Testis (tissue), 3 donors: ENCODE results near the gene MRPL9. TPM values are rescaled to one million over a fixed set of nuclear protein-coding genes. Genes with fewer than 3 reads are reported as not detected.

Experiments
- DNase-seq: peaks from one replicate; pipeline ENCODE4 v3.0.0-alpha.2; 2019
- H3K27ac ChIP-seq, 2 donors: fragments of 200-600 bp; sonication (generic); one replicate each; pipeline ENCODE4 v1.5.1; 2019
- H3K27me3 ChIP-seq: fragments of 200-600 bp; sonication (generic); one replicate; pipeline ENCODE4 v1.5.1; 2019
- H3K36me3 ChIP-seq: fragments of 200-600 bp; sonication (generic); one replicate; pipeline ENCODE4 v1.5.1; 2017; ENCODE audit warnings: low read depth; ENCODE audit errors: missing control alignments
- H3K4me1 ChIP-seq: fragments of 200-600 bp; sonication (generic); one replicate; pipeline ENCODE4 v1.5.1; 2019
- H3K4me3 ChIP-seq, 2 donors: fragments of 200-600 bp; sonication (generic); one replicate each; pipeline ENCODE4 v1.5.1; 2017 to 2019
- H3K9me3 ChIP-seq: fragments of 200-600 bp; sonication (generic); one replicate; pipeline ENCODE4 v1.5.1; 2017
- POLR2A ChIP-seq: fragments of 450-650 bp; IDR thresholded peaks from one replicate; pipeline ENCODE4 v1.6.1; 2017; ENCODE audit warnings: antibody characterized with exemption, mild to moderate bottlenecking, moderate library complexity
- WGBS, 2 donors: methylation state at CpG; one replicate each; pipeline ENCODE4 v1.1.5; 2018; 5-methylcytosine and 5-hydroxymethylcytosine counted together
- intact Hi-C: fragments of 100-400 bp; cut with DNase I; formaldehyde crosslinking; loops from one replicate; pipeline ENCODE4 v1.15.1; 2023; ENCODE audit warnings: low total_unique reads
- polyA plus RNA-seq: library from polyadenylated mRNA; stranded (reverse); fragments of 350-450 nt; fragmentation: Illumina TruSeq; extraction: RNeasy Lipid Tissue Mini Kit (QIAGEN cat#74804); gene quantifications from one replicate; pipeline ENCODE4 v1.2.3, GENCODE V29; 2014; ENCODE audit warnings: low read depth, low replicate concordance; ENCODE audit not compliant: insufficient read depth
- total RNA-seq, 2 donors: library from RNA; depleted of rRNA; stranded (reverse); fragments of >200 nt; gene quantifications; one replicate each; pipeline ENCODE4 v1.2.3, GENCODE V29; 2016
- TF ChIP-seq, protein P1 (sequence below), 3 experiments: fragments of 450-650 bp in 2 of 3; fragments of 200-600 bp in 1 of 3; sonication (generic) in 1 of 3; IDR thresholded peaks; one replicate each; pipeline ENCODE4 v1.5.1; 2016 to 2019; ENCODE audit warnings: antibody characterized with exemption in 3 of 3, mild to moderate bottlenecking in 2 of 3, moderate library complexity in 1 of 3

Gene MRPL9
- total and polyA plus RNA-seq, 3 donors from 2014 or later = 53.5 to 75.0 (median 70.6) TPM

DNA sequence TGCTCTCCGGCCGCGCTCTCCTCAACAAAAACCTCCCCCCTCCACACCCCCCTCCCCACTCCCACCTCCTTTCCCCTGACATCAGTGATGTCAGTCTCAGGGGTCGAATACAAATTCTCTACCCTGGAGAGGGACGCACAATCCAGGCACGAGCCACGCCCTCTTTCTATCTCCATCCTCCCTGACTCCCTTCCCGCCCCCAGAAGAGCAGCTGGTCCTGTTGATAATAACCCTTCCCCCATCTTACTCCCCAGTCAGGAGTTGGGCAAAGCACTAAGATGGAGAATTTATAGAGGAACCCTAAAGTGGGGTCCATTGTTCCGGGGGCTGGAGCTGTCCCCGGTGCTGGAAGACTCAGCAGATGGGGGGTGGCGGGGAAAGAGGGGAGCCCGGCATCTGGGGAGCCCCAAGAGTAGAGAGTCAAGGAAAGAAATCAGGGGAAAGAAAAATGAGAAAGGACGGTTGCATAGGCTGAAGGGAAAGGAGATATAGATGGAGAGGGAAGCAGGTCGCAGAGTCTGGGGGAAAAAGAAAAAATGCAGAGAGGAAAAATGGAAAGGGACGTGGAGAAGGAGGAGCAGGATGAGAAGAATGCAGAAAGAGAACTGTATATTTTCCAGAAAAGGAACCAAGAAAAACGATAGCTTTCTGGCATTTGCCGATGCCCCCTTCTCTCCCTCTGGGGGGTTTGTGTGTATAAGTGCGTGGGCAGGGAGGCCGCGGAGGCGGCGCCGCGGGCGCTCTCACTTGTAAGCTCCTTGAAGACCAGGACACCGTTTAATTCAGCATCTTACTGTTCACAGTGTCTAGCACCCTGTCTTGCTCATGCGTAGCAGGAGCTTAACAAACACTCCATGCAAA, 46.3 kb downstream of the MRPL9 start, which contains the start of gene CELF3:
TSS of gene CELF3 (minus strand) at position 33 of the 861 bp plus-strand sequence. CDS start 783 bp downstream, outside the sequence.
- no peak for TF ChIP-seq POLR2A
- TF ChIP-seq, protein P1, sequence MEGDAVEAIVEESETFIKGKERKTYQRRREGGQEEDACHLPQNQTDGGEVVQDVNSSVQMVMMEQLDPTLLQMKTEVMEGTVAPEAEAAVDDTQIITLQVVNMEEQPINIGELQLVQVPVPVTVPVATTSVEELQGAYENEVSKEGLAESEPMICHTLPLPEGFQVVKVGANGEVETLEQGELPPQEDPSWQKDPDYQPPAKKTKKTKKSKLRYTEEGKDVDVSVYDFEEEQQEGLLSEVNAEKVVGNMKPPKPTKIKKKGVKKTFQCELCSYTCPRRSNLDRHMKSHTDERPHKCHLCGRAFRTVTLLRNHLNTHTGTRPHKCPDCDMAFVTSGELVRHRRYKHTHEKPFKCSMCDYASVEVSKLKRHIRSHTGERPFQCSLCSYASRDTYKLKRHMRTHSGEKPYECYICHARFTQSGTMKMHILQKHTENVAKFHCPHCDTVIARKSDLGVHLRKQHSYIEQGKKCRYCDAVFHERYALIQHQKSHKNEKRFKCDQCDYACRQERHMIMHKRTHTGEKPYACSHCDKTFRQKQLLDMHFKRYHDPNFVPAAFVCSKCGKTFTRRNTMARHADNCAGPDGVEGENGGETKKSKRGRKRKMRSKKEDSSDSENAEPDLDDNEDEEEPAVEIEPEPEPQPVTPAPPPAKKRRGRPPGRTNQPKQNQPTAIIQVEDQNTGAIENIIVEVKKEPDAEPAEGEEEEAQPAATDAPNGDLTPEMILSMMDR (IDR thresholded peaks at IDR 0.05) = no peak
- WGBS, 2 donors = 2% methylated on average over 27 of the region's 27 CpGs
- no peaks in the 10 kb centered on the region for H3K36me3 ChIP-seq
- DNase-seq = peak; percentile 50
- H3K4me3 ChIP-seq = peak within 1 kb of the TSS in 1 of 2 donors; percentile 3
- H3K9me3 ChIP-seq = no peaks in the 10 kb centered on the region
- no peaks in the 10 kb centered on the region for H3K27me3 ChIP-seq
- H3K27ac ChIP-seq = no peak within 1 kb of the TSS
- H3K4me1 ChIP-seq = peaks cover 25% of the 10 kb centered on the region
- intact Hi-C loops = no loop called here

DNA sequence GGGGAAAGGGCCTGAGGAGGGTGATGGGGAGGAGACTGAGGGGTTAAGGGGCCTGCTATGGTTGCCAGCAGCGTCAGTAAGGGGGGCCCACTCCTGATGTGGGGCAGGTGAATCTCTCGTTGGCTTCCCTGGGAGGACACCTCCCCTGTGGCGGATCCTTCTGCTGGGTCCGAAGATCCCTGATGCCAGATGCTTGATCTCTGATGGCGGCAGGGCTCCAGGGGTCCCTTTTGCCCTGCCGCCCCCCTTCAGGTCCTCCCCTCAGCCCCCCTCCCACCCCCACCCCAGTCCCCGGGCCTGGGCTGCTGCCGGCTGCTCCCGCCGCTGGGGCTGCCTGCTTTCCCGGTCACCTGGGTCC, 46.9 kb downstream of the MRPL9 start:
- no peaks in the 10 kb centered on the region for H3K27me3 ChIP-seq
- H3K36me3 ChIP-seq = no peaks in the 10 kb centered on the region
- no peak overlapping the region for H3K4me3 ChIP-seq
- H3K4me1 ChIP-seq = peaks cover 21% of the 10 kb centered on the region
- H3K9me3 ChIP-seq = no peaks in the 10 kb centered on the region
- TF ChIP-seq, protein P1 (IDR thresholded peaks at IDR 0.05) = no peak
- no peak for TF ChIP-seq POLR2A
- DNase-seq = no peak
- intact Hi-C loops = no loop called here
- 8 to 11% methylated on average over 9 to 11 of the region's 11 CpGs for WGBS, 2 donors
- no peak overlapping the region for H3K27ac ChIP-seq

DNA sequence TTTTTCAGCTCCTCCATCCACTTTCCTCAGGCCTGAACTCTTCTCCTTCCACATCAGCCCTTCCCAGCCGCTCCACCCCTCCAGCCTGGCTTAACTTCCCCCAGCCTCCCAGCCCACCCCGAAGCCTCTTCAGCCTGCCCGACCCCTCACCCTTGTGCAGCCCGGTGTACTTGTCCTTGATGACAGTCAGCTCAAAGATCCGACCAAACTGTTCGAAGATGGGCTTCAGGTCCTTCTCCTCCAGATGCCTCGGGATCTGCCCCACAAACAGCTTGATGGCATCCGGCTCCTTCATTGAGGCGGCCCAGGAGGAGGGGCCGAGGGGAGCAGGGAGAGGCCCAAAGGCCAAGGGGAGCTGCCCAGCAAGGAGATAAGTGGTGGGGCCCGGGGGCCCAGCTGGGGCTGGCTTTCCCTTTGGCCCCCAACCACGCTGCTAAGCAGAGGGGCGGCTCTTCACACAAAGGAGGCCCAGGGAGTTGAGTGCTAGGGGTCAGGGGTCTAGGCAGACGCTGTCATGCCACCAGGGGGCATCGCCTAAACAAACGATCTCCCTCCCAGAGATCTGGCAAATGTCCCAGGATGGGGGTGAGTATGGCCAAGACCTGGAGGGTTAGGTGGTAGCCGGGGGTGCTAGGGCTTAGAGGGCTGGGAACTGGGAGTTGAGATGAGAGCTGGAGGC, 47.4 kb downstream of the MRPL9 start:
- Histone ChIP-seq H3K4me1 (peaks cover 20% of the 10 kb centered on the region), H3K27me3 (no peaks in the 10 kb centered on the region), H3K4me3 (no peak overlapping the region), H3K36me3 (no peaks in the 10 kb centered on the region), H3K9me3 (no peaks in the 10 kb centered on the region), H3K27ac (no peak overlapping the region)
- intact Hi-C loops = no loop called here
- WGBS, 2 donors = 51 to 52% methylated on average over 12 to 17 of the region's 17 CpGs
- DNase-seq = no peak
- TF ChIP-seq POLR2A = no peak
- TF ChIP-seq, protein P1 (IDR thresholded peaks at IDR 0.05) = no peak

DNA sequence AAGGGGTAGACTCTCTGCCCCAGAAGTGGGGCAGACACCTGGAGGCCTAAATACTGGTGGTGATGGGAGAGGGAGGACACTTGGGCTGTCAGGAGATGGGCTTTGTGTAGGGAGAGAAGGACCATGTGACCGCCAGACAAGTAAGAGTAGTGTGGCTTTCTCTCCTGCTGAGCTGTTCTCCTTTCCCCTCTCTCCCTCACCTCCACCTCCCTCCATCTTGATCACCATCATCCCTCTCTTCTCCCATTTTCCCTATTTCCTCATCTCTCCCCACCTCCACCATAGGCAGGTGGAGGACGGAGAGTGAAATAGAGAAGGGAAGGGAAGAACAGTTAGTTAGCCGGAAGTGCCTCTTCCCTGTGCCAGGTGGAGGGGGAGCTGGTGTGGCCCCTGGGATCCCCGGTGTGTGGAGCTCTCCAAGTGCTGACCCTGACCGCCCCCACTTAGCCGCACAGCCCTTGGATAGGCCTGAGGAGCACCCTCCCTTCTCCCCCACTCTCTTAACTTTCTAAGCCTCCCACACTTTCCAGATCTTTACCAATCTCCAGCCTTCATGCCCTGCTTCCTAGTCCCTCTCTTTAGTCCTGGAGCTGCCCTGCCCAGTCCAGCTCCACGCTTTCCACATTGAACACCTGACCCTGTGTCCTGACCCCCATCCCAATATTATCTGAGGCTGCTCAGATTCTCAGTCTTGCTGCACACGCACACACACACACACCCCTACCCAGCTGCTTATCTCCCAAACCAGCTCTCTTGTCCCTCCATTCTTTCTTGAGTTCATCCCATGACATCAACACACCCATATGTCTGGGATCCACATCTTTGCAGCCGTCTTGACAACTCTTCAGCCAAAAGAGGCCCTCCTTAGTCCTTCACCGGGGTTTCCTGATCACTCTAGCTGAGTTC, 48.2 kb downstream of the MRPL9 start:
- no peaks in the 10 kb centered on the region for H3K27me3 ChIP-seq
- WGBS, 2 donors = 70 to 83% methylated on average over 9 to 10 of the region's 10 CpGs
- no peak overlapping the region for H3K4me3 ChIP-seq
- H3K27ac ChIP-seq = no peak overlapping the region
- no peaks in the 10 kb centered on the region for H3K9me3 ChIP-seq
- no peak for TF ChIP-seq POLR2A
- TF ChIP-seq, protein P1 (IDR thresholded peaks at IDR 0.05) = no peak
- H3K36me3 ChIP-seq = no peaks in the 10 kb centered on the region
- intact Hi-C loops = no loop called here
- DNase-seq = no peak
- H3K4me1 ChIP-seq = peaks cover 12% of the 10 kb centered on the region
